Activated CD4-positive, alpha-beta T cell treated with anti-CD3 and anti-CD28 coated beads, Interleukin-2, amount 50 U/mL, for 48 hours (primary cell): ENCODE measurements around the gene USP34.
"Not testable (repeated sequence)": the region's sequence is repeated elsewhere in the genome, so short reads cannot be mapped to it uniquely, and the experiment has no call there.

ENCODE experiments used
- DNase-seq, 2 experiments: peaks; one replicate each; pipeline ENCODE4 v3.0.0-alpha.2; 2020

Gene USP34

GRCh38 chr2:61470965-61471904, at the start of gene USP34:
USP34 (minus strand) TSS chr2:61471087; CDS start chr2:61470692, 395 bp downstream.
- DNase-seq, result peak; percentile 91 to 92

GRCh38 chr2:61520261-61520660, 49.4 kb upstream of the USP34 start:
- no peak for DNase-seq

GRCh38 chr2:61512768-61513398, 42.0 kb upstream of the USP34 start:
- no peak for DNase-seq

- DNase-seq, result no peak
Observed at GRCh38 chr2:61510674-61511671, 40.1 kb upstream of the USP34 start.

DNA sequence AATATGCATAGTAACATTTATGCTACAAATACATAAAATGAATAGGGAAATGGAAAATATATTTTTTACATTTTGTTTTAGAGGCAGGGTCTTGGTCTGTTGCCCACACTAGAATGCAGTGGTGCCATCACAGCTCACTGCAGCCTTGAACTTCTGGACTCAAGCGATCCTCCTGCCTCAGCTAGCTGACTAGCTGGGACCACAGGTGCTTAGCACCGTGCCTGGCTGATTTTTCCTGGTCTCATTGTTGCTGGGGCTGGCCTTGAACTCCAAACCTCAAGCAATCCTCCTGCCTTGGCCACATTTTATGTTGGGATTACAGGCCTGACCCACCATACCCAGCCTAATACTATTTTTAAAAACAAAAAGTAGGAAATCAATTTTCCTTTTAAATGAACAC, 34.1 kb upstream of the USP34 start:
- DNase-seq, result no peak

DNA sequence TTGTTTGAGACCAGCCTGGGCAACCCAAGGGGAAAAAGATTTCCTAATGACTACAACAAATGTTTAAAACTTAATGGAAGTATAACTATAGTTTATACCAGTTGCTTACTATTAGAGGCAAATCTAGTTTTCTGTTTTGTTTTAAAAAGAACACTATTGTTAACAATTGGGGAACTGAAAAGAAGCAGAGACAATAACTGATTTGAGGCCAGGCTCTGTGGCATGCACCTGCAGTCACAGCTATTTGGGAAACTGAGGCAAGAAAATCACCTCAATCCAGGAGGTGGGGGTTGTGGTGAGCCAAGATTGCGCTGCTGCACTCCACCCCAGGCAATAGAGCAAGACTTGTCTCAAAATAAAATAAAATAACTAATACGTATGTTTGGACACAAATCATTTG, 28.2 kb upstream of the USP34 start:
- DNase-seq, result no peak

DNA sequence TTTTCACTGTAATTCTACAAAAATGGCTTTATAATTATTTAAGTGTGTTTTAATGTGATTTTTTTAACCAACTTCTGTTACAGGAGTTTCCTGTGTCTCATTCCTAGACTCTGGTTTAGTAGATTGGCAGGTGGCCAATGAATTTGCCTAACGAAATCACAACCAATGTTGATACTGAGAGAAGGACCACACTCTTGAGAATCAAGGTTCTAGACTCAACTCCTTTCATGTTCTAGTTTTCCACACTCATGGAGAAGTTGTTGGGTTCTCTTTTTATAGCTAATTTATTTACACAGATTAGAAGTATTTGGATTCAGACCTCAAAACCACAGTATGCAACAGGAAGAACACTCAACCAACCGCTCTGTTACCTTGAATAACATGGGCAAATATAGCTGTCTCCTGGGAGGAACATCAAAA, 22.6 kb upstream of the USP34 start:
- DNase-seq, result peak in 1 of 2 experiments; percentile 23

GRCh38 chr2:61492476-61492875, 21.6 kb upstream of the USP34 start:
- no peak for DNase-seq

GRCh38 chr2:61485281-61485680, 14.4 kb upstream of the USP34 start:
- DNase-seq, result no peak

DNA sequence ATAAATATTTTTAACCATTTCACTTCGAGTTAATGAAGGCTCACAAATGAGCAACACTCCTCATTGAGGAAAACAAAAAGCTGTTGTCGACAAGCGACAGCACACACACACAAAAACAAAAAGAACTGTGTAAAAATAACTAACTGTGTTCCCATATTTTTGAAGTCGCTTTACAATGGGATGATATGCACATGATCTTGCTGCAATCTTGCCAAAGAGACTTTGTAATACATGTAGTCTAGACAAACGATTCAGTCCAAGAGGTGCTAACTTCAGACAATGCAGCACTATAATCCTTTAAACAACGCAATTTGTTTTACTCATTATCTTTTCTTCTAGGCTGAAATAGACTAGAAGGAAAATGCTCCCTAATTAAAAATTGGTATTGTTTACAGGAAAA, 7.2 kb upstream of the USP34 start:
- DNase-seq, result no peak

GRCh38 chr2:61476929-61477589, 6.2 kb upstream of the USP34 start:
- DNase-seq, result not testable (repeated sequence)

DNA sequence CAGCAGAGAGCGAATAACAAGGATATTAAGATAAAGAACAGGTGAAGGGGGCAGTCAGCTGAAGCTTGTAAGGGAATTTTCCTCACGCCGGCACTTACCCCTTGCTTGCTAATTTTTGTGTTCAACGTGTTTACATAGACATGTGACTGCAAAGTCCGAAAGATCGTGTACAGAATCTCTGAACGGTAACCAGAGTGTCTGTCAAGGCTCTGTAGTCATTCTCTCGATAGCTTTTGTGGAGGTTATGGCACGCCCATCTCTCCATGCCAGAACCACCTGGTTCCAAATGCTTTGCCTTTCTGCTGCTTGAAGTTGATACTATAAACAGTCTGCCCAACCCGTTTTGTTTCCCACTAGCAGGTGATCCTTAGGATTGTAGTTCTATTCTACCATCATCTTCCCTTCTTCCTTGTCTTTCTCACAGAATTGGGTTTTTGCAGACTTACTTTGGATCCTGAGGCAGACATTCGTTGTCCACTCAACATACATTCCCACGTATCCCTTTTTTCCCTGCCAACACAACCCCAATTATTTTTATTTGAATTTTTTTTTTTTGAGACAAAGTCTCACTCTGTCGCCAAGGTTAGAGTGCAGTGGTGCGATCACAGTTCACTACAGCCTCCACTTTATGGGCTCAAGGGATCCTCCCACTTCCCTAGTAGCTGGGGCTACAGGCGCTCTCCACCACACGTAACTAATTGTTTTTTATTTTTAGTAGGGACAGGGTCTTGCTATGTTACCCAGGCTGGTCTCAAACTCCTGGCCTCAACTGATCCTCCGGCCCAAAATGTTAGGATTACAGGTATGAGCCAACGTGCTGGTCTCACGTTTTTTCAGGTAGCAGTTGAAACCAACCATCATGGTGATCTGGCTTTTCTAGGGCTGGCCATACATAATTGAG, 1.3 kb upstream of the USP34 start:
- DNase-seq, result peak in 1 of 2 experiments; percentile 20

GRCh38 chr2:61470122-61470951, 550 bp downstream of the USP34 start:
- peak; percentile 87 to 88 for DNase-seq

GRCh38 chr2:61469424-61470121, 1.3 kb downstream of the USP34 start:
- DNase-seq, result no peak

DNA sequence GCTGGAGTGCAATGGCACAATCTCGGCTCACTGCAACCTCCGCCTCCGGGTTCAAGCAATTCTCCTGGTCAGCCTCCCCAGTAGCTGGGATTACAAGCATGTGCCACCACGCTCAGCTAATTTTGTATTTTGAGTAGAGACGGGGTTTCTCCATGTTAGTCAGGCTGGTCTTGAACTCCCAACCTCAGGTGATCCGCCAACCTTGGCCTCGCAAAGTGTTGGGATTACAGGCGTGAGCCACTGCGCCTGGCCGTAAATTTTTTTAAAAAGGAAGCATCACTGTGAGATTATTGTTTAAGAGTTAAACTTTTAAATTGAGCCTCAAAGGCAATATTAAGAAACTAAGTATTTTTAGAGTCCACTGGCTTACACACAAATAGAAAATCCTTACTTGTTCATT, 2.7 kb downstream of the USP34 start:
- DNase-seq, result not testable (repeated sequence)

- DNase-seq, result no peak
Observed at GRCh38 chr2:61465045-61465444, 5.8 kb downstream of the USP34 start.

DNA sequence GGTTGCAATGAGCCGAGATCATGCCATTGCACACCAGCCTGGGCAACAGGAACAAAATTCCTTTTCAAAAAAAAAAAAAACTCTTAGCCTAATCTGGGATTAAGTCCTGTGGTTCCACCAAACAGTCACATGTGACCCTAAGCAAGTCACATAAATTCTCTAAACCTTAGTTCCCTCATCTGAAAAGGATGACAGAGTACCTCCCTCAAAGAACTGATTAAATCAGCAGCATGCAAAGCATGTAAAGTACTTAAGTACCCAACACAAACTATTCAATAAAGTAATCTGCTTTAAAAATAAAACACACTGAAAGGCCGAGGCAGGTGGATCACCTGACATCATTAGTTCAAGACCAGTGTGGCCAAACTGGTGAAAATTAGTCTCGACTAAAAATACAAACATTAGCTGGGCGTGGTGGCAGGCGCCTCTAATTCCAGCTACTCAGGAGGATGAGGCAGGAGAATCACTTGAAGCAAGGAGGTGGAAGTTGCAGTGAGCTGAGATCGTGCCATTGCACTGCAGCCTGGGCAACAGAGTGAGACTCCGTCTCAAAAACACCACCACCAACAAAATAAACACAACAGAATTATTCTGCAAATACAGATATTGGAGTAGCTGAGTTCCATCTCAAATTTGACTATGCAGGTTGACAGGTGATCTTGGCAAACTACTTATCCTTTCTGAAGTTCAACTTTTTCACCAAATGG, 7.0 kb downstream of the USP34 start:
- no peak for DNase-seq

- no peak for DNase-seq
Observed at GRCh38 chr2:61461404-61461803, 9.5 kb downstream of the USP34 start.

DNA sequence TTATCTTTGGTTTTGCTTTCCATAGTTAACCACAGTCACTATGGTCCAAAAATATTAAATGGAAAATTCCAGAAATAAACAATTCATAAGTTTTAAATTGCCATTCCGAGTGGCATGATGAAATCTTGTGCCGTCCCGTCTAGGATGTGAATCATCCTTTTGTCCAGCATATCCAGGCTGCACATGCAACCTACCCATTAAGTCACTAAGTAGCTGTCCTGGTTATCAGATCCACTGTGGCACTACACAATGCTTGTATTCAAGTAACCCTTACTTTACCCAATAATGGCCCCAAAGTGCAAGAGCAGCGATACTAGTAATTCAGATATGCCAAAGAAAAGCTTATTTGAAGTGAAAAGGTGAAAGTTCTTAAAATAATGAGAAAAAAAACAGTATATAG, 10.7 kb downstream of the USP34 start:
- no peak for DNase-seq
